ENCODE results near the gene MED13L. TPM values are rescaled to one million over a fixed set of nuclear protein-coding genes. Genes with fewer than 3 reads are reported as not detected.
"Not testable (repeated sequence)": the region's sequence is repeated elsewhere in the genome, so short reads cannot be mapped to it uniquely, and the experiment has no call there.

MED13L gene
- total RNA-seq, 2 donors from 2014 or later, result 88.9 to 140 TPM

DNA sequence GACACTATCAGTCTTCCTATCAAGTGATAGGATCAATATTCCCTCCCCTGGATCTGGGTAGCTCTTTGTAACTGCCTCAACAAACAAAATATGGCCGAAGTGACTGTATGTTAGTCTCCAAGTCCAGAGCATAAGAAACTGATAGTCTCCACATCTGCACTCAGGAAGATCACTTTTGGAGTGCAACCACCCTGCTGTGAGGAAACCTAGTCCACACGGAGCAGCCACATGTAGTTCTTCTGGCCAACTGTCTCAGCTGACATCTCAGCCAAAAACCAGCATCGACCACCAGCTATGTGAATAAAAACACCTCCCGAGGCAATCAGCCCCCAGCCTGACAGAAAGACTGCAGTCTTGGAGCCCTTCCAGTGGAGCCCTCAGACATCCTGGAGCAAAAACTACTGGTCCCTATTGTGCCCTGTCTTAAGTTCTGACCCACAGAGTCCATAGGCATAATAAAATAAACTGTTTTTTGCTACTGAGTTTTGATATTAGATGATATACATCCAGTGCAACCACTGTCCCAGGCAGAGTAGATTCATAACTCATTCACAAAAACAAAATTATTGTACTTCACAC lies 143.8 kb downstream of the MED13L start:
- Histone ChIP-seq H3K36me3 (no peaks in the 10 kb centered on the region), H3K4me1 (replicated peaks) (no peaks in the 10 kb centered on the region), H3K4me3 (no peak overlapping the region), H3K27ac (no peak overlapping the region), H3K27me3 (replicated peaks; ENCODE audit: insufficient read depth) (no peaks in the 10 kb centered on the region), H3K9me3 (no peaks in the 10 kb centered on the region)
- intact Hi-C loops (cut with DNase I), result no loop called here
- DNase-seq (ENCODE audit: low spot score), result no peak
- 31% methylated on average over 4 of the region's 4 CpGs for WGBS
- no peak for TF ChIP-seq POLR2AphosphoS5 (IDR thresholded peaks at IDR 0.05)
- TF ChIP-seq, protein P1, sequence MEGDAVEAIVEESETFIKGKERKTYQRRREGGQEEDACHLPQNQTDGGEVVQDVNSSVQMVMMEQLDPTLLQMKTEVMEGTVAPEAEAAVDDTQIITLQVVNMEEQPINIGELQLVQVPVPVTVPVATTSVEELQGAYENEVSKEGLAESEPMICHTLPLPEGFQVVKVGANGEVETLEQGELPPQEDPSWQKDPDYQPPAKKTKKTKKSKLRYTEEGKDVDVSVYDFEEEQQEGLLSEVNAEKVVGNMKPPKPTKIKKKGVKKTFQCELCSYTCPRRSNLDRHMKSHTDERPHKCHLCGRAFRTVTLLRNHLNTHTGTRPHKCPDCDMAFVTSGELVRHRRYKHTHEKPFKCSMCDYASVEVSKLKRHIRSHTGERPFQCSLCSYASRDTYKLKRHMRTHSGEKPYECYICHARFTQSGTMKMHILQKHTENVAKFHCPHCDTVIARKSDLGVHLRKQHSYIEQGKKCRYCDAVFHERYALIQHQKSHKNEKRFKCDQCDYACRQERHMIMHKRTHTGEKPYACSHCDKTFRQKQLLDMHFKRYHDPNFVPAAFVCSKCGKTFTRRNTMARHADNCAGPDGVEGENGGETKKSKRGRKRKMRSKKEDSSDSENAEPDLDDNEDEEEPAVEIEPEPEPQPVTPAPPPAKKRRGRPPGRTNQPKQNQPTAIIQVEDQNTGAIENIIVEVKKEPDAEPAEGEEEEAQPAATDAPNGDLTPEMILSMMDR (IDR thresholded peaks at IDR 0.05), result no peak
- no peak for TF ChIP-seq POLR2A (IDR thresholded peaks at IDR 0.05)

DNA sequence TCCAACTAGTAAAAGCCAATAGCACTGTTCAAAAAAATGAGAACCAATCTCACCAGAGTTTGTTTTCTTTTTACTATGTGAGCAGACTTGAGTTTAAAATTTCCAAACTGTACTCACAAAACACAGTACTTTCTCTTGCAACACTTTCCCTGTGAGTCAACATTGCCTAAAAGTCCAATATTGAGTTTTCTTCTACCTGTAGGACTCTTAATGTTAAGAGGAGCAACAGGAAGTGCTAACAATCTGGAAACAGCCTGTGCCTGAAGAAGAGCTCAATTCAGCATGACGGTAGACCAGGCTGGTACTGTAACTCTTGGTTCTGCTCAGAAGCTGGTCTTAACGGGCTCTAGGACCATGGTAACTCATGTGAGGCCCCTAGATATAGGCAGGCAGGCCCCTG lies 144.3 kb downstream of the MED13L start:
- 65% methylated on average over 2 of the region's 2 CpGs for WGBS
- no peaks in the 10 kb centered on the region for H3K4me1 ChIP-seq (replicated peaks)

DNA sequence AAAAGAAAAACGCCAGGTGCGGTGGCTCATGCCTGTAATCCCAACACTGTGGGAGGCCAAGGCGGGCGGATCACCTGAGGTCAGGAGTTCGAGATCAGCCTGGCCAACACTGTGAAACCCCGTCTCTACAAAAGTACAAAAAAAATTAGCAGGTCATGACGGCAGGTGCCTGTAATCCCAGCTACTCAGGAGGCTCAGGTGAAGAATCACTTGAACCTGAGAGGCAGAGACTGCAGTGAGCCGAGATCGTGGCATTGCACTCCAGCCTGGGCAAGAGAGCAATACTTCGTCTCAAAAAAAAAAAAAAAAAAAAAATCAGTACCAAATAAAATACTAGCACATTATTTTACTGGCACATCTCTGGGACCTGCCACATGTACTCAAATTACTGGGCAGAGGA lies 145.5 kb downstream of the MED13L start:
- H3K27me3 ChIP-seq (replicated peaks; ENCODE audit: insufficient read depth); DNase-seq (ENCODE audit: low spot score); H3K27ac ChIP-seq; H3K36me3 ChIP-seq; H3K4me1 ChIP-seq (replicated peaks); H3K9me3 ChIP-seq; intact Hi-C loops (cut with DNase I); H3K4me3 ChIP-seq: not testable (repeated sequence)
- WGBS, result 95% methylated on average over 10 of the region's 10 CpGs

More for the DNA sequence above, 144.3 kb downstream of the MED13L start:
- H3K36me3 ChIP-seq, result no peaks in the 10 kb centered on the region
- DNase-seq (ENCODE audit: low spot score), result no peak
- no peak overlapping the region for H3K4me3 ChIP-seq
- no peaks in the 10 kb centered on the region for H3K9me3 ChIP-seq
- intact Hi-C loops (cut with DNase I), result no loop called here
- TF ChIP-seq, protein P1 (IDR thresholded peaks at IDR 0.05), result no peak
- peak; percentile 27 for TF ChIP-seq POLR2AphosphoS5 (IDR thresholded peaks at IDR 0.05)
- TF ChIP-seq POLR2A (IDR thresholded peaks at IDR 0.05), result no peak
- H3K27me3 ChIP-seq (replicated peaks; ENCODE audit: insufficient read depth), result no peaks in the 10 kb centered on the region
- H3K27ac ChIP-seq, result no peak overlapping the region

DNA sequence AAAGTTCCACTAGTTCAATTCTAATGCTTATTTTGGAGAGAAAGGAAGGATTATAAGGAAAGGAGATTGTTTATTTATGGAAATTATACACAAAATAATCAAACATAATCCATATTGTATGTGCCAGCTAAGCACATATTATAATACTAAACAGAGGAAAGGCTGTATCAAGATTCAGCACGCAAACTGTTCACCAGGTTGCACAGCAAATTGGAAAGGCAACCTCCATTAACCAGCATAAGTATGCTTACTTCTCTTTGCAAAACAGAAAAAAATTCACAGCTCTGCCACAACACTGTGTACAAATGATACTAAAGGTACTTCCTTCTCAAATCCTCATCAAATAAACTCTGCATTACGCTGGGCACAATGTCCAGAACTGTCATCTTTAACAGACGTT lies 146.3 kb downstream of the MED13L start:
- Histone ChIP-seq H3K4me3 (no peak overlapping the region), H3K9me3 (no peaks in the 10 kb centered on the region), H3K4me1 (replicated peaks) (no peaks in the 10 kb centered on the region), H3K36me3 (no peaks in the 10 kb centered on the region), H3K27ac (no peak overlapping the region), H3K27me3 (replicated peaks; ENCODE audit: insufficient read depth) (no peaks in the 10 kb centered on the region)
- TF ChIP-seq POLR2AphosphoS5 (IDR thresholded peaks at IDR 0.05) (no peak), POLR2A (IDR thresholded peaks at IDR 0.05) (no peak)
- TF ChIP-seq, protein P1 (IDR thresholded peaks at IDR 0.05), result no peak
- 79% methylated on average over 3 of the region's 3 CpGs for WGBS
- intact Hi-C loops (cut with DNase I), result no loop called here
- DNase-seq (ENCODE audit: low spot score), result no peak

DNA sequence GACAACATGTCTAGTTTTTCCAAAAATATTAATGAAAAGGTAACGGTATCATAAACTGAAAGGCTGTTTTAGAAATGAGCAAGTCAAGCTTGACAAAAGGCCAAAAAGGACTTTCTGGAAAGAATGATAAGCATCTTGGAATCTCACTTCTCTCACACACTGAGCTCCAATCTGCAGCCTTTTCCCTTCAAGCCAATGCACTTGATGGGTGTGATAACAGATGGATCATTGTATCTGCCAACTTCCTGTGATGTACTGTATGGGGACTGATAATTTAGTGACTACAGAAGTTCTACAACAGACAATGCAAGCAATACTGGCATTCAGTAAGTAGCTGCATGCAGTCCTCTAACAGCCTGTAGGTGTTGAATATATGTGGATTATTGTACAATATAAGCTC lies 147.1 kb downstream of the MED13L start:
- intact Hi-C loops (cut with DNase I), result no loop called here

More for the DNA sequence above, 147.1 kb downstream of the MED13L start:
- H3K27ac ChIP-seq, result no peak overlapping the region
- no peaks in the 10 kb centered on the region for H3K36me3 ChIP-seq
- no peak for DNase-seq (ENCODE audit: low spot score)
- no peaks in the 10 kb centered on the region for H3K9me3 ChIP-seq
- TF ChIP-seq, protein P1 (IDR thresholded peaks at IDR 0.05), result no peak
- TF ChIP-seq POLR2A (IDR thresholded peaks at IDR 0.05), result no peak
- no peak for TF ChIP-seq POLR2AphosphoS5 (IDR thresholded peaks at IDR 0.05)
- H3K4me3 ChIP-seq, result no peak overlapping the region
- 24% methylated on average over 1 of the region's 1 CpG for WGBS
- H3K27me3 ChIP-seq (replicated peaks; ENCODE audit: insufficient read depth), result no peaks in the 10 kb centered on the region
- no peaks in the 10 kb centered on the region for H3K4me1 ChIP-seq (replicated peaks)
